Stomach (tissue), 4 donors: ENCODE measurements around the gene EYA3.

Experiments used
- EP300 ChIP-seq: sonication (generic); formaldehyde crosslinking; IDR thresholded peaks from one replicate; pipeline ENCODE4 v1.6.1; 2017; ENCODE audit warnings: antibody characterized with exemption
- POLR2A ChIP-seq, 4 donors: fragments of 450-650 bp; IDR thresholded peaks; one replicate each; pipeline ENCODE4 v1.6.1; 2016; ENCODE audit warnings: antibody characterized with exemption in 4 of 4, control low read depth in 2 of 4, mild to moderate bottlenecking in 1 of 4, moderate library complexity in 1 of 4
- POLR2AphosphoS5 ChIP-seq, 3 donors: sonication (generic); formaldehyde crosslinking; IDR thresholded peaks; one replicate each; pipeline ENCODE4 v1.6.1; 2016; ENCODE audit warnings: antibody characterized with exemption in 3 of 3
- TF ChIP-seq, protein P1 (sequence below), 7 experiments: fragments of 450-650 bp in 4 of 7; fragments of 200-600 bp in 3 of 7; sonication (generic) in 3 of 7; IDR thresholded peaks; one replicate each; pipeline ENCODE4 v1.5.1; 2016 to 2019; ENCODE audit warnings: antibody characterized with exemption in 7 of 7, control low read depth in 2 of 7, mild to moderate bottlenecking in 1 of 7

DNA sequence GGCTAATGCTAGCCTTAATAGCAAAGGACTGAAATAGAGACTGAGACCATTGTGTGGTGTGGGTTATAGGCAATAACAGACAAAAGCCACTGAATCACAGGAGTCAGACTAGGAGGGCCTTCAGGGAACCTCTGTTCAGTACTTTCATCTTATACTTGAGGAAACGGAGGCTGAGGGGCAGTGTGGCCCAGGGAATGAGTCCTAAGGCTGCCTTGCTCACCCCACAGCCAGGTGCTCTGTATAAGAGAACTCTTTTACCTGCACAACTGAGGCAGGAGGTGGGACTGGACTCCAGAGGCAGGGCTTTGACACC is 150.9 kb downstream of the EYA3 start:
- TF ChIP-seq, protein P1, sequence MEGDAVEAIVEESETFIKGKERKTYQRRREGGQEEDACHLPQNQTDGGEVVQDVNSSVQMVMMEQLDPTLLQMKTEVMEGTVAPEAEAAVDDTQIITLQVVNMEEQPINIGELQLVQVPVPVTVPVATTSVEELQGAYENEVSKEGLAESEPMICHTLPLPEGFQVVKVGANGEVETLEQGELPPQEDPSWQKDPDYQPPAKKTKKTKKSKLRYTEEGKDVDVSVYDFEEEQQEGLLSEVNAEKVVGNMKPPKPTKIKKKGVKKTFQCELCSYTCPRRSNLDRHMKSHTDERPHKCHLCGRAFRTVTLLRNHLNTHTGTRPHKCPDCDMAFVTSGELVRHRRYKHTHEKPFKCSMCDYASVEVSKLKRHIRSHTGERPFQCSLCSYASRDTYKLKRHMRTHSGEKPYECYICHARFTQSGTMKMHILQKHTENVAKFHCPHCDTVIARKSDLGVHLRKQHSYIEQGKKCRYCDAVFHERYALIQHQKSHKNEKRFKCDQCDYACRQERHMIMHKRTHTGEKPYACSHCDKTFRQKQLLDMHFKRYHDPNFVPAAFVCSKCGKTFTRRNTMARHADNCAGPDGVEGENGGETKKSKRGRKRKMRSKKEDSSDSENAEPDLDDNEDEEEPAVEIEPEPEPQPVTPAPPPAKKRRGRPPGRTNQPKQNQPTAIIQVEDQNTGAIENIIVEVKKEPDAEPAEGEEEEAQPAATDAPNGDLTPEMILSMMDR (IDR thresholded peaks at IDR 0.05) = no peak
- TF ChIP-seq POLR2A (IDR thresholded peaks at IDR 0.05) (no peak), EP300 (no peak), POLR2AphosphoS5 (IDR thresholded peaks at IDR 0.05) (no peak)
